ENCODE results near the gene GUCY1B1. TPM values are rescaled to one million over a fixed set of nuclear protein-coding genes. Genes with fewer than 3 reads are reported as not detected.

GUCY1B1 gene
- total RNA-seq, 2 experiments from 2014 or later, result 0.60 to 0.72 TPM

Other genes starting within 250 kb of the GUCY1B1 start
- gene GUCY1A1, start 92.2 kb upstream of the GUCY1B1 start, total RNA-seq, result under 1 TPM in 1 of 2 experiments, not detected in 1; 0.07 TPM
- gene ASIC5, start 107.3 kb downstream of the GUCY1B1 start, total RNA-seq, result not detected
- not detected for gene TDO2, start 144.7 kb downstream of the GUCY1B1 start, total RNA-seq
- gene CTSO, start 194.8 kb downstream of the GUCY1B1 start, total RNA-seq, result 1 to 10 TPM; 2.1 to 2.6 TPM

Data from activated naive CD4-positive, alpha-beta T cell treated with anti-CD3 and anti-CD28 coated beads for 36 hours (primary cell).